HEK293T (cell line): ENCODE data around the gene PAX2.

ENCODE experiments used
- CTCF ChIA-PET: fragments of 350-600 bp; formaldehyde crosslinking; extraction: SDS; loops from one replicate; lab custom pipeline; 2021; ENCODE audit warnings: antibody characterized with exemption, inconsistent platforms; lab: Yijun Ruan, JAX
- POLR2A ChIA-PET: fragments of 350-600 bp; formaldehyde crosslinking; extraction: SDS; loops from one replicate; lab custom pipeline; 2020; ENCODE audit warnings: antibody characterized with exemption, inconsistent platforms; lab: Yijun Ruan, JAX
- DNase-seq: peaks from one replicate; pipeline ENCODE4 v3.0.0; 2012; ENCODE audit warnings: mixed read lengths; ENCODE audit errors: extremely low spot score
- ARNT ChIP-seq: fragments of 450-650 bp; IDR thresholded peaks from 2 replicates; pipeline ENCODE4 v1.6.1; 2017; ENCODE audit warnings: mild to moderate bottlenecking
- BHLHE40 ChIP-seq: fragments of 450-650 bp; IDR thresholded peaks from 2 replicates; pipeline ENCODE4 v1.6.1; 2016; ENCODE audit warnings: mild to moderate bottlenecking, moderate library complexity, borderline replicate concordance
- CTBP1 ChIP-seq: fragments of 450-650 bp; IDR thresholded peaks from 2 replicates; pipeline ENCODE4 v1.6.1; 2016; ENCODE audit warnings: borderline replicate concordance
- ELF4 ChIP-seq: fragments of 450-650 bp; IDR thresholded peaks from 2 replicates; pipeline ENCODE4 v1.6.1; 2017; ENCODE audit warnings: antibody characterized with exemption
- FOXA1 ChIP-seq: fragments of 450-650 bp; IDR thresholded peaks from 2 replicates; pipeline ENCODE4 v1.6.1; 2016; ENCODE audit warnings: mild to moderate bottlenecking
- FOXK2 ChIP-seq: fragments of 450-650 bp; IDR thresholded peaks from 2 replicates; pipeline ENCODE4 v1.6.1; 2016; ENCODE audit warnings: mild to moderate bottlenecking
- FOXM1 ChIP-seq: fragments of 450-650 bp; IDR thresholded peaks from 2 replicates; pipeline ENCODE4 v1.6.1; 2017; ENCODE audit warnings: mild to moderate bottlenecking, borderline replicate concordance
- HDGF ChIP-seq: fragments of 450-650 bp; IDR thresholded peaks from 2 replicates; pipeline ENCODE4 v1.6.1; 2017; ENCODE audit warnings: antibody characterized with exemption, borderline replicate concordance
- L3MBTL2 ChIP-seq: fragments of 450-650 bp; conservative IDR thresholded peaks from 2 replicates; pipeline ENCODE4 v1.6.1; 2016; ENCODE audit warnings: mild to moderate bottlenecking
- LEF1 ChIP-seq: fragments of 450-650 bp; IDR thresholded peaks from 2 replicates; pipeline ENCODE4 v1.6.1; 2017; ENCODE audit warnings: mild to moderate bottlenecking, borderline replicate concordance
- NFRKB ChIP-seq: fragments of 450-650 bp; IDR thresholded peaks from 2 replicates; pipeline ENCODE4 v1.6.1; 2016; ENCODE audit warnings: mild to moderate bottlenecking, moderate library complexity
- SP1 ChIP-seq: fragments of 450-650 bp; IDR thresholded peaks from 2 replicates; pipeline ENCODE4 v1.6.1; 2017
- SUZ12 ChIP-seq: fragments of 450-650 bp; IDR thresholded peaks from 2 replicates; pipeline ENCODE4 v1.6.1; 2016; ENCODE audit warnings: mild to moderate bottlenecking
- TARDBP ChIP-seq: fragments of 450-650 bp; IDR thresholded peaks from 2 replicates; pipeline ENCODE4 v1.6.1; 2016
- ZNF384 ChIP-seq: fragments of 450-650 bp; IDR thresholded peaks from 2 replicates; pipeline ENCODE4 v1.6.1; 2016
- TF ChIP-seq, protein P1 (sequence below): fragments of 450-650 bp; IDR thresholded peaks from 2 replicates; pipeline ENCODE4 v1.6.1; 2016

The PAX2 gene

DNA sequence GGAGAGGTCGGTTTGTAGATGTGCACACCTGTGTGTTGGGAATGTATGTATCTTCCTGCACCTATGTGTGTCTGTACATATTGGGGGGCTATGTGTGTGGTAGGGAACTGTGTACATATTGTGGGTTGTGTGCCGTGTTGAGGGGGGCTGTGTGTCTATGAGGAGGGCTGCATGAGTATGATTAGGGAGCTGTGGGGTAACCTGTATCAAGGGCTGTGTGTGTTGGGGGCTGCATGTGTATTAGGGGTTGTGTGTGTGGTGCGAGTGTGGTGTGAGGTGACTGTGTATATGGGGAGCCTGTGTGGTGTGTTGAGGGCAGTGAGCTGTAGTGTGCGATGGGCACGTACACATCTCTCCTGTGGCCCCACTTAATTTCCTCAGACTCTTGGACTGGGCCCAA is 22.2 kb upstream of the PAX2 start:
- ChIA-PET POLR2A (no interaction called here), CTCF (interaction anchor here (0.5 to 0.7 kb wide), 2 partner anchors 20 to 373 kb away, joined by 3 to 4 read pairs; no protein-coding TSS in a partner anchor)
- DNase-seq, result no peak
- TF ChIP-seq ELF4 (no peak), NFRKB (no peak), CTBP1 (no peak), ARNT (no peak), FOXK2 (no peak), TARDBP (no peak), FOXA1 (no peak), HDGF (no peak), SUZ12 (no peak), FOXM1 (no peak), LEF1 (no peak)
- TF ChIP-seq, protein P1, sequence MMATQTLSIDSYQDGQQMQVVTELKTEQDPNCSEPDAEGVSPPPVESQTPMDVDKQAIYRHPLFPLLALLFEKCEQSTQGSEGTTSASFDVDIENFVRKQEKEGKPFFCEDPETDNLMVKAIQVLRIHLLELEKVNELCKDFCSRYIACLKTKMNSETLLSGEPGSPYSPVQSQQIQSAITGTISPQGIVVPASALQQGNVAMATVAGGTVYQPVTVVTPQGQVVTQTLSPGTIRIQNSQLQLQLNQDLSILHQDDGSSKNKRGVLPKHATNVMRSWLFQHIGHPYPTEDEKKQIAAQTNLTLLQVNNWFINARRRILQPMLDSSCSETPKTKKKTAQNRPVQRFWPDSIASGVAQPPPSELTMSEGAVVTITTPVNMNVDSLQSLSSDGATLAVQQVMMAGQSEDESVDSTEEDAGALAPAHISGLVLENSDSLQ, result no peak

DNA sequence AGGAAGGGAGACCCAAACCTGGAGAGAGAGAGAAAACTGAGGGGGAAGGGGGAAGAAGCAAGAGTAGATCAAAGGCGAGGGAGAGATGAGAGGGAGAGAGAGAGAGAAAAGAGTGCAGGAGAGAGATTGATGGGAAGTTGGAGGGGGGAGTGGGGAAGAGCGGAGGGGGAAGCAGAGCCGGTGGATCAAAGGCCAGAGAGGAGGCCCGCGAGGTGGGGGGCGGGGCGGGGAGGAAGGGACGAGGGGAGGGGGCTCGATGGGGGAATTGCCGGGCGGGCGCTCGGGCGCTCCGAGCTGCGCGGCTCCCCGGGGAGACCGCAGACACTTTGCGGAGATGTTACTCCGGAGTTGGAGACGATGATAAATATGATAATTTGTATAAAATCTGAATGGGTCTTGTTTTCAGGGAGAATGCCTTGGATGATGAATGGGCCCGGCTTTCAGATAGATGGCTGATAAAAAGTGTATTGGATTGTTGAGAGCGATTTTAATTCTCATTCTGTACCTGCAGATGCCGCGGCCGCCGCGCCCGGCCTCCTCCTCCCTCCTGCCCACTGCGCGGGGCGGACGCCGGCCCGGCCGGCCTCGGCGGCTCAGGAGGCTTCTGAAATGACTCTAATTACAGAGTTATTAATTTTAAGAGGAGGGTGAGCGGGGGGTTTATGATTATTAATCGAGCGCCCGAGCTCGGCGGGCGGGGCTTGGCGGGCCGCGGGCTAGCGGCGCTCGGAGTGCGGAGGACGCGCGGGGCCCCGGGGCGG is 21.4 kb upstream of the PAX2 start:
- ChIA-PET CTCF (interaction anchor here (0.5 kb wide), 1 partner anchor 374 kb away, joined by 3 read pairs; no protein-coding TSS in a partner anchor), POLR2A (no interaction called here)
- DNase-seq, result no peak
- no peak for TF ChIP-seq ZNF384
- no peak for TF ChIP-seq FOXK2
- TF ChIP-seq HDGF, result no peak
- TF ChIP-seq, protein P1, result no peak
- no peak for TF ChIP-seq TARDBP
- TF ChIP-seq FOXM1, result no peak
- TF ChIP-seq SP1, result no peak
- TF ChIP-seq SUZ12, result no peak
- TF ChIP-seq ARNT, result no peak
- no peak for TF ChIP-seq CTBP1

DNA sequence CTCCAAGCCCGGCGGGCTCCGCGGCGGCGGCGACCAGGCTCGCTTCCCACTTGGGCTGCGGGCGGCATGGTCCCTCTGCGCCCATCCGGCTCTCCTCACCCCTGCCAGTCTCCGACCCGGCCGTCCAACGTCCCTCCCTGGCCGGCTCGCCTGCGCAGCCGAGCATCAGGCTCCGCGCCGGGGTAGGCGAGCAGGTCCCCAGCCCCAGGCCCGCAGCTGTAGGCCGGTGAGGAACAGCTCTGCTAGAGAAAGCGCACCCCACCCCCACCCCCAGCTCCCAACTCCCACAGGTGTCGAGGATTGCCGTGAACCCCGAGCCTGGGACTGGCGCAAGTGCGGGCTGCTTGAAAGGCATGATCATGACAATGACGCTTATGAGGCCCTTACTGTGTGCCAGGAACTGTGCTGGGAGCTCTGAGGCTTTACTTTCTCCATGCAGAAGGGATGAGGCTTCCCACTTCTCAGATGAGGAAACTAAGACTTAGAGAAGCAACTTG is 20.8 kb upstream of the PAX2 start:
- ChIA-PET POLR2A (no interaction called here), CTCF (interaction anchor here (2.2 kb wide), 1 partner anchor 19 kb away, joined by 12 read pairs; no protein-coding TSS in a partner anchor)
- TF ChIP-seq ZNF384 (no peak), FOXK2 (no peak), ELF4 (no peak), SP1 (no peak), ARNT (no peak)
- TF ChIP-seq, protein P1, result no peak
- DNase-seq, result no peak

DNA sequence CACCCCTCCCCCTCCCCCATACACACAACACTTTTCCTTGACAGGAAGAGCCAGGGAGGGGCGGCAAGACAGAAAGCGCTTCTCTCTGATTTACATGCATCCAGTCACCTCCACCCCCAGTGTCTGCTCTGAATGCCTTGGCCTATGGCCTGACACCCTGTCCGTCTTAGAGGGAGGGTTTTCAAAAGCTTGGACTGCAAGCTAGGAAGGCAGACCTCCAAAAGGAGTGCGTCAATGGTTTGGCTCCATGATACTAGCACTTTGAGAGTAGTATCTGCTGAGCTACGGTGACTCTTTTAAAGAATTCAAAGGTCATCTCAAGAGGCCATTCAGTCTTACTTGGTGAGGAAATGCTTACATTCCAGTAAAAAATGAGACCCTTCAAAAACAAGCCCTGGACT is 20.3 kb upstream of the PAX2 start:
- CTCF ChIA-PET, result interaction anchor here (2.2 kb wide), 1 partner anchor 19 kb away, joined by 12 read pairs; no protein-coding TSS in a partner anchor
- POLR2A ChIA-PET, result no interaction called here
- TF ChIP-seq BHLHE40 (no peak), L3MBTL2 (no peak), SUZ12 (no peak), ARNT (no peak), TARDBP (no peak), CTBP1 (no peak), FOXM1 (no peak)
- TF ChIP-seq, protein P1, result no peak
- no peak for DNase-seq

DNA sequence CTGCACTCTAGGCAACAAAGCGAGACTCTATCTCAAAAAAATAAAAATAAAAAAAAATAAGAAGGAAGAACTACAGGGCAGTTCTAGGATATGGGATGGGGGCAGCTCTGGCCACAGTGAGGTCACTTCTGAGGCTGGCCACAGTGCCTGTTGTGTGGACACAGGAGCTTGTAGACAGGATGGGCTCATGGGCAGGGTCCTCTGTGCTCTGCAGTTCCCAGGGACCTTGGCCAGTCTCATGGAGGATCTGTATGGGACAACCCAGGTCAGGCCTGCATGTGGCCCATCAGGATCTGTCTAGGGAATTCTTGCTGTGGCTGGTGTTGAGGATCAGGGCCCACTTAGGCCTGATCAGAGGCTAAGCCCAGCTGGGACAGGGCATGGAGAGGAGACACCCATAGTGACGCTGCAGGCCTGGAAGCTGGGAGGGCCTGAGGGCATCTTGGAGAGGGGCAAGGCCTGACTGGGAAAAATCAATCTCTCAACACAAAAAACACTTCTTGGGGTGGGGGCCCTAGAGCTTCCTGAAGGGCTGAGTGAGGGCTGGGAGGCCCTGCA is 19.4 kb upstream of the PAX2 start:
- TF ChIP-seq ARNT (no peak), BHLHE40 (no peak), CTBP1 (no peak), ZNF384 (no peak), NFRKB (no peak), SP1 (no peak), L3MBTL2 (no peak), FOXK2 (no peak), SUZ12 (no peak), LEF1 (no peak), HDGF (no peak), FOXA1 (no peak)
- TF ChIP-seq, protein P1, result no peak
- no peak for DNase-seq
- ChIA-PET CTCF (interaction anchor here (2.2 kb wide), 1 partner anchor 18 kb away, joined by 12 read pairs; no protein-coding TSS in a partner anchor), POLR2A (no interaction called here)
